HG02938 (cell line): ENCODE data around the gene DNAH1.

Source experiments
- ATAC-seq: cut with Tn5 transposase; IDR thresholded peaks from one replicate; pipeline ENCODE4 v1.9.1; 2021; ENCODE audit warnings: mild to moderate bottlenecking, moderate library complexity; ENCODE audit not compliant: unreplicated experiment

The DNAH1 gene

DNA sequence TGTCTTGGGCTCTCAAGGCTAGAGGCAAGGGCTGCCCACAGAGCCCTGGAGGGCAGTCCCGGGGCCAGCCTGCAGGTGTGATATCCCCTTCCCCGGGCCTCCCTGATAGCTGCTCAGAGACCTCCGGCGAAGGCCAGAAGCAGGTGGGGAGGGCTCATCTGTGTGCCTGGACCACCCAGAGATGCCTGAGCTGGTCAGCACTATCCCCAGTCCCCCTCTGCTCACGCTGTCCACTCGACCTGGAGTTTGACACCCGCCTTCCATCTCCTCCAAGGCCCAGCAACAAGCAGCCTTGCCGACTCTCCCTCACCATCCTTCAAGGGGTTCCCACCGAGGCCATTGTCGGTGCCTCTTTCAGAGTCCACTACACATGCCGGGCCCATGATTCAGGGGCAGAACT is 39.4 kb downstream of the DNAH1 start:
- ATAC-seq: no peak

DNA sequence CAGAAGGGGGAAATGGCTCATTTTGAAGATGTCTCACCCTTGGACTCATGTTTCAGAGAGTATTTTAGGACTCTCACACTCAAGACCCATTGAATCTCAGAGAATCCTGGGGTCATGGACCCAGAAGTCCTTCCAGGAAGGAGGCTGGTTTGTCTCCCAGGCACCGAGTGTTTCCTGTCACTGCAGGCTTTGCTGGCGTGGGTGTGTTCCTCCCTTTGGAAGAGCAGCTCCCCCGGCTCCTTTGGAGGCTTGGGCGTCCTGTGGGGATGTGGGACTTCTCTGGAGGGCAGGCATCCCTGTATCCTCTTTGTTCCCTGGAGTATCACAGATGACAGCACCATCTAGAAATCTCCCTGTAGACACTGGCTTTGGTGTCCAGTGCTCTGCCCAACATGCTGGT is 40.0 kb downstream of the DNAH1 start:
- no peak for ATAC-seq

DNA sequence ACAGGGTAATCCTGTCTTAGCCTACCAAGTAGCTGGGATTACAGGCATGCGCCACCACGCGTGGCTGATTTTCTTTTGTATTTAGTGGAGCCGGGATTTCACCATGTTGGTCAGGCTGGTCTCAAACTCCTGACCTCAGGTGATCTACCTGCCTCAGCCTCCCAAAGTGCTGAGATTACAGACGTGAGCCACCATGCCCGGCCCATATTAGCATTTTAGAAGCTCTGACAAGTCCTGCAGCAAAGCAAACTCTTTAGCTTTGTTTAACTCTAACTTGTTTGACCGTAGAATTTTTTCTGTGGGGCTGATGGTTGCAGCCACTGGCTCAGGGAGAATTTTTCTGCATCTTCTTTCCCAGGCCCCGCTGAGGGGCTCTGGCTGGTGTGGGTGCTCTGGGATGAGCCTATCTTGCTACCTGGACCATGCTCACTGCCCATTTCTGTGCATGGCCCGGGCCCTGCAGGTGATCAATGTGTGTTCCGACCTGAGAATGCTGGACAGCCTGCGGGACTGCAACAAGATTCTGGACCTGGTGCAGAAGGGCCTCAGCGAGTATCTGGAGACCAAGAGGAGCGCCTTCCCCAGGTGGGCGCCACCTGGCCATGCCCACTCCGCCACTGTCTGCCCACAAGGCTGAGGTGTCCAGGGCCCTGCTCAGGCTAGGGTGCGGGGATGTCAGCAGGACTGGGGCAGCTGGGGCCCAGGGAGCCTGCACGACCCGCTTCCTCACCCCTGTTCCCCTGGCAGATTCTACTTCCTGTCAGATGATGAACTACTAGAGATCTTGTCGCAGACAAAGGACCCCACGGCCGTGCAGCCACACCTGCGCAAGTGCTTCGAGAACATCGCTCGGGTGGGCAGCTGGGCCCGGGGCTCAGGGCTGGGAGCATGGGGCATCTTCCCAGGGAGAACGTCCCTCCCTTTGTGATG is 41.3 kb downstream of the DNAH1 start:
- ATAC-seq: no peak

DNA sequence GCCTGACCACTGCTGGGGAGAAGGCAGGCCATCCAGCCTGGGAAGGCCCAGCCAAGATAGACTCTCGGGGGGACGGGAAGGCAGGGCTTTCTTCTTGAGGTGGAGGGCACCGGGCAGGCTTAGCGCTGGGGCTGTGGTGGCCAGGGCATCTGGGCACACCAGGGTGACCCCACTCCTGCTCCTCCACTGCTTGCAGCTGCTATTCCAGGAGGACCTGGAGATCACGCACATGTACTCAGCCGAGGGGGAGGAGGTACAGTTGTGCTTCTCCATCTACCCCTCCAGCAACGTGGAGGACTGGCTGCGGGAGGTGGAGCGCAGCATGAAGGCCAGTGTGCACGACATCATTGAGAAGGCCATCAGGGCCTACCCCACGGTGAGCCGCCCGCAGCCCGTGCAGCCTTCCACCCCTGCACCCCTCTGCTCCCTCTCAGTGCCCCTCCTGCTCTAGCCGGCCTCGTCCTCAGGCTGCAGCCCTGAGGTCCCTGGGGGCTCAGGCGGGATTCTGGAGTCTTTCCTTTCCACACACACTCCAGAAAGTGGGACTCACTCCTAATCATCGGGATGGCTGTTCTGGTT is 42.3 kb downstream of the DNAH1 start:
- ATAC-seq: no peak

DNA sequence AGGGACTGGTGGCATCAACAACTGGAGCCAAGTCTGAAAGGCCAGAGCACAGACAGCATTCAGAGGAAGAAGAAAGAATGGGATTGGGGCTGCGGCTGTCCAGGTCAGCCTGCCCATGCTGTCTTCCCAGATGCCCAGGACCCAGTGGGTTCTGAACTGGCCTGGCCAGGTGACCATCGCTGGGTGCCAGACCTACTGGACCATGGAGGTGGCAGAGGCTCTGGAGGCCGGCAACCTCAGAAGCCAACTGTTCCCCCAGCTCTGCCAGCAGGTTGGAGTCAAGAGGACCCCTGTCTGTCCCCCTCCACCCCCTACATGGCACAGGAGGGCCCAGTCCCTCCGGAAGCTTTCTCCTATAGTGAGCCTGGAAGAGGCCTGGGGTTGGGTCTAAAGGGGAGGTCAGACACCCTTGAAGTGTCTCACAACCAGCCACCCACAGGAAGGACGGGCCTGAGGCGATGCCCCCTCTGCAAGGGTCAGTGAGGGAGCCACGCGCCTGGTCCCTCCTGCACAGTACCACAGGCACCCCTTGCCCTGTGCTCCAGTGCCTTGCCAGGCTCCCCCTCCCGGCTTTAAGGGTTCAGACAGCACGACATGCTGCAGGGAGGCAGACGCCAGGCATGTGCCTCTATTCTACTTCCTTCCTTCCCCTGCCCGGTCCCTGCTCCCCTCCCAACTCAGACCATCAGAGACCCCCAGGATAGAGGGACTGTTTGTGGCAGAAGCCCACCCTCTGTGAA is 43.2 kb downstream of the DNAH1 start:
- ATAC-seq: no peak

DNA sequence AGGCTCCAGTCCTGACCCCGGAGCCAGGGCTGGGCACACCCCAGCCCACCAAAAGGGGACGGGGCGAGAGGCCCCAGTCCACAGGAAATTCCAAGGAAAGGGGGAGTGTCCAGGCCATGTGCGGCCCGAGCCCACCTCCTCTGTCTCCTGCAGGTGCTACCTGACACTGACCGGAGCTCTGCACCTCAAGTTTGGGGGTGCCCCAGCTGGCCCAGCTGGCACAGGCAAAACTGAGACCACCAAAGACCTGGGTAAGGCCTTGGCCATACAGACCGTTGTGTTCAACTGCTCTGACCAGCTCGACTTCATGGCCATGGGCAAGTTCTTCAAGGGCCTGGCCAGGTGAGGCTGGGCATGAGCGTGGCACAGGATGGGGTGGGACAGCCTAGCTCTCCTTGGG is 44.9 kb downstream of the DNAH1 start:
- no peak for ATAC-seq

DNA sequence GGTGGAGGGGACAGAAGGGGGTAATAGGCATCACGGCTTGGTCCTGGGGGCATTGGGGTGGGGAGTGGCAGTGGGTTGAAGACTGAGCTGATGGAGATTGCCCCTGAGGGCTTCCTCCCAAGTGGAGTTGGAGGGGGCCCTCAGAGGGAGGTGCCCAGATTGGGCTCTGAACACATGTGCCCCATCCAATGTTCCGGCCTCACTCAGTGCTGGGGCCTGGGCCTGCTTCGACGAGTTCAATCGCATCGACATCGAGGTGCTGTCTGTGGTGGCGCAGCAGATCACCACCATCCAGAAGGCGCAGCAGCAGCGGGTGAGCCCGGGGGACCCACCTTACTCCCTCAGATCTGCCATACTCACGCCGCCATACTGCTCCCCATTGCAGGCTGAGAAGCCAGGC is 45.3 kb downstream of the DNAH1 start:
- ATAC-seq: no peak

DNA sequence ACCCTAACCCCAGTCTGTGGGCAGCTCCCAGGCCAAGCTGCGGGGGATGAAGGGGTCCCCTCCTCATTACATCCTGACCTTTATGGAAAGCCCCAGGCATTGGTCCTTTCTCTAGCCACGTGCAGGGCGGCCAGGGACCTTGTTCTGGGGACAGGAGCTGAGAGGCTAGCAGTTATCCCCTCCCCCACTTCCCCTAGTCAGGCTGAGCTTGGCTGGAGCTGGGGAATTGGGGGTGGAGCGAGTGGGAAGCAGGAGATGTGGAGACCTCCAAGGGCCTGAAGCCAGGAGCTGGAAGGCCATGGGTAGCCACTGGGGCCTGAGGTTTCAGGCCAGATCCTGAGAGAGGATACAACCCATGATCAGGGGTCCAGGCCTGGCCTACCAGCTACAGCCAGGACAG is 45.8 kb downstream of the DNAH1 start:
- ATAC-seq: no peak

DNA sequence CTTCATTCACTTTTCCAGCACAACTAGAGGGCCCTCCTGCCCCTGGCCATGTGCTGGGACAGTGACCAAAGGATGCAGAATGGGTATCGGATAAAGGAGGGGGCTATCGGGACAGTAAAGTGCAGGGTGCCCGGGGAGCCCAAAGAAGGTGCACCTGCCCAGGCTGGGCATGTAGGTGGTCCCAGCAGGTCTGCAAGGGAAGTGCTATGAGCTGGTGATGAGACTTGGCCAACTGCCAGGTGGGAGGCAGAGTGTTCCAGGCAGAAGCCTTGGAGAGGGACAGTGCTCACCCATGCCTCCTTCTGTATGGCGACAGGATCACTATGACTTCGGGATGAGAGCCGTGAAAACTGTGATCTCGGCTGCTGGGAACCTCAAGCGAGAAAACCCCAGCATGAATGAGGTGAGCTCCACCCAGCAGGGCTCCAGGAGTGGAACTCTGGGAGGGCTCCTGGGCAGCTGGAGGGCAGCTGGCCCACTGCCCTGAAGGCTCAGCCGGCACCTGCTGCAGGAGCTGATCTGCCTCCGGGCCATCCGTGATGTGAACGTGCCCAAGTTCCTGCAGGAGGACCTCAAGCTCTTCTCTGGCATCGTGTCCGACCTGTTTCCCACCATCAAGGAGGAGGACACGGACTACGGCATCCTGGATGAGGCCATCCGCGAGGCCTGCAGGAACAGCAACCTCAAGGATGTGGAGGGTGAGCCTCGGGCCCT is 48.4 kb downstream of the DNAH1 start:
- ATAC-seq: no peak

DNA sequence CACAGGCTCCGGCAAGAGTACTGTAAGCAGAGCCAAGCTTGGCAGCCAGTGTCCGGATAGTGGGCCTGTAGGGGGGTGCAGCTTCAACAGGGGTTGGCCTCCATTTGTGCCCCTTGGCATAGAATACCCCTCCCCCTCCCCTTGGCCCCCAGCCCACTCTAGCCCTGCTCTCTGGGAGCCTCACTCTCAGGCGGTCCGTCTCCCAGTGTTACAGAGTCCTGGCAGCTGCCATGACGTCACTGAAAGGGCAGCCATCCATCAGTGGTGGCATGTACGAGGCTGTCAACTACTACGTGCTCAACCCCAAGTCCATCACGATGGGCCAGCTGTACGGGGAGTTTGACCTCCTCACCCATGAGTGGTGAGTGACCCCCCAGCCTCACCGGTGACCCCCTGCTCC is 50.4 kb downstream of the DNAH1 start:
- ATAC-seq: no peak

DNA sequence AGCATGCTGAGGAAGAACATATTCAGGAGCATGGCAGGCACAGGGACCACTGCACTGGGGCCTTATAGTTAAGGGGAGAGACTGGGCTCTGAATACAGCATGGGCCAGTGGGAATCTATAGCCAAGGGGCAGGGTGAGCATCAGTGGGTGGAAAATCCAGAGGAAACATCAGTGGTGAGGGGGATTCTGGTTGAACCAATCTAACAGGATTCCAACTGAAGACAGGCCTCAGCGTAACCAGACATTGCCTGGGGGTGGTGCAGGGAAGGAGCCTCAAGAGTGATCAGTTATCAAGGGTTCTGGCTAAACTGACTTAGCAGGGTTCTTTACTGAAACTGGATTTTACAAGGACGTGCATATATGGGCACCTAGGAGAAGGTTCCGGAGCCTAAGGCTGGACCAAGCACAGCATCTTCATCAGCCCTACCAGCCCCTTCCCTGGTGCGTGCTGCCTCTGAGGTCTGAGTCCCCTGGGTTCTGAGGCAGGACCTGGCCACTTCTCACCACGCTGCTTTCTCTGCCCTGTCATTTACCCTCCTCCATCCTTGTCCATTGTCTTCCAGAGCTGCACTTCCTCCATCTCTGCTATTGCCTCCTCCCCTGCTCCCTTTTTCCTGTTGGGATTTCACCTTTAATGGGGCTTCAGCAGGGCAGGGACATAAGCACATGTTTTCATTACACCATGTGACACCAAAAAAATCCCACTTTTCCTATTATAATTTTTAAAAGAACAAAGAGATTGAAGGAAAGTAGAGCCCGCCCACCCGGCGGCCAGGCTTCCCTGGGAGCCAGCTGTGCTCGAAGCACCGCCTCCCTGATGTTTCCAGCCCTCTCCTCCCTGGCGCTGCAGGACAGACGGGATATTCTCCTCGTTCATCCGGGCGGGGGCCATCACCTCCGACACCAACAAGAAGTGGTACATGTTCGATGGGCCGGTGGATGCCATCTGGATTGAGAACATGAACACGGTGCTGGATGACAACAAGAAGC is 52.1 kb downstream of the DNAH1 start:
- no peak for ATAC-seq

DNA sequence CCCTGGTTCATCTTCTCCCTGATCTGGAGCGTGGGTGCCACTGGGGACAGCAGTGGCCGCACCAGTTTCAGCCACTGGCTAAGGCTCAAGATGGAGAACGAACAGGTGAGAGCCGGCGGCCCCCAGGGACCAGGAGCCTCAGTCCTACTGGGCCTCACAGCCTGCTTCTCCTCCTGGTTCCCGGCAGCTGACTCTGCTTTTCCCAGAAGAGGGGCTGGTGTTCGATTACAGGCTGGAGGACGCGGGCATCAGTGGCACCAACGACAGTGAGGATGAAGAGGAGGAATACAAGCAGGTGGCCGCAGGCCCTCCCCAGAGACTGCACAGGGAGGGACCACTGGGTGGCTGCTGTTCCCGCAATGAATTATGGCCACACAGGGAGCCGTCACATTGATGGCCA is 54.4 kb downstream of the DNAH1 start:
- no peak for ATAC-seq

DNA sequence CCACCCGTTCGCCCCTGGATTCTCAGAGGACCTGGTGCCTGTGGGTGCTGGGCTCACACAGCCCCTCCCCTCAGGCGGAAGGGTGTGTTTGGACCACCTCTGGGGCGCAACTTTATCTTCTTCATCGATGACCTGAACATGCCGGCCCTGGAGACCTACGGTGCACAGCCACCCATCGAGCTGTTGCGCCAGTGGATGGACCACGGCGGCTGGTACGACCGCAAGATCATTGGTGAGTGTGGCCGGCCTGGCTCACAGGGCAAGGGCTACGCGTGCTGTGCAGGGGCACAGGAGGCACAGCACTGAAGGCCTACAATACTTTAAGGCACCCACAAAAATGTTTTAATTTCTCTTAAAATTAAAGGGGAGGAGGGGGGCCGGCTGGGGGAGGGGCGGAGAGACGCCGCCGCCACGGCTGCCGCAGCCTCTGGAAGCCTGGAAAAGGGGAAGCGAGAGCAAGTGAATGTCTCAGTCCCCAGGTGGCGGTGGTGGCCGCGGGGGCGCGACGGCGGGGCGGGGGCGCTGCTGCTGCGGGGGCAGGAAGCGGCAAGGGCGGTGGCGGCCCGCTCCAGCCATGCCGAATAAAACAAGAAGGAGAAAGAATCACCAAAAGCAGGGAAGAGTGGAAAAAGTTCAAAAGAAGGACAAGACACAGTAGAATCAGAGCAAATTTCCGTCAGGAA is 56.8 kb downstream of the DNAH1 start:
- ATAC-seq: no peak

DNA sequence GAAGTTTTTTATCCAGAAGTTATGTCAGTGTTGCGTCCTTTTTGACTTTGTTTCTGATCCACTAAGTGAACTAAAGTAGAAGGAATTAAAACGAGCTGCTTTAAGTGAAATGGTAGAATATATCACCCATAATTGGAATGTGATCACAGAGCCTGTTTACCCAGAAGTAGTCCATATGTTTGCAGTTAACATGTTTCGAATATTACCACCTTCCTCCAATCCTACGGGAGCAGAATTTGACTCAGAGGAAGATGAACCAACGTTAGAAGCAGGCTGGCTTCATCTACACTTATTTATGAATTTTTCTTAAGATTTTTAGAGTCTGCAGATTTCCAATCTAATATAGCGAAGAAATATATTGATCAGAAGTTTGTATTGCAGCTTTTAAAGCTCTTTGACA is 57.6 kb downstream of the DNAH1 start:
- ATAC-seq: no peak

DNA sequence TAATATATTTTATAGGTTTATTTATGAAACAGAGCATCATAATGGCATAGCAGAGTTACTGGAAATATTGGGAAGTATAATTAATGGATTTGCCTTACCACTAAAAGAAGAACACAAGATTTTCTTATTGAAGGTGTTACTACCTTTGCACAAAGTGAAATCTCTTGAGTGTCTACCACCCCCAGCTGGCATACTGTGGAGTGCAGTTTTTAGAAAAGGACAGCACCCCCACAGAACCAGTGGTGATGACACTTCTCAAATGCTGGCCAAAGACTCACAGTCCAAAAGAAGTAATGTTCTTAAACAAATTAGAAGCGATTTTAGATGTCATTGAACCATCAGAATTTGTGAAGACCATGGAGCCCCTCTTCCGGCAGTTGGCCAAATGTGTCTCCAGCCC is 58.1 kb downstream of the DNAH1 start:
- ATAC-seq: no peak

DNA sequence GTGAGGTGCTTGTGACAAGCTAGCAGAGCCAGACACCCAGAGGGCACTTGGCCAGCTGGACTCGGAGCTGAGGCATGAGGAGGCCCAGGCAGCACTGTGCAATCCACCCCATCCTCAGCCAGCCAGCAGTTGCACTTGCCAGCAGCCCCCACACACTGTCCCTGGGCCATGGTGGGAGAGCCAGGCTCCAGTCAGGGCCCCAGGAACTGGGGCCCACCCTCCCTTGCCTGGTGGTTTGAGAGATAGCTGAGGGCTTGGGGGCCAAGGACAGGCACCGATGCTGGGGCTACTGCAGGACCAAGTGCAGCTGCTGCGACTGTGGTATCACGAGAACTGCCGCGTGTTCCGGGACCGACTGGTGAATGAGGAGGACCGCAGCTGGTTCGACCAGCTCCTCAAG is 63.5 kb downstream of the DNAH1 start:
- ATAC-seq: no peak

DNA sequence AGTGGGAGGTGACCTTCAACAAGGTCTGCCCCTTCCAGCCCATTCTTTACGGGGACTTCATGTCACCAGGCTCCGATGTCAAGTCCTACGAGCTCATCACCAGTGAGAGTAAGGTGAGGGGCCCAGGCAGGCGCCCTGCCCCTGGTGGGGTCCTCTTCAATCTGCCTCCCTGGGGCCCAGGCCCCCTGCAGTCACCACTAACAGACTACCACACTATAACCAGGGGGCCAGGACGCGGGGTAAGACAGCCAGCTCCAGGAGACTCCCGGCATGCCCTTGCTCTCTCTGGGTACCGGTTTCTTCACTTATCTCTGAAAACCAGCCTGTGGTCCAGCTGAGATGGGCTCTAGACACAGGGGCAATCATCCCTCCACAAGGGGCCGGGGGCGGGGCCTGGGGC is 63.9 kb downstream of the DNAH1 start:
- no peak for ATAC-seq

DNA sequence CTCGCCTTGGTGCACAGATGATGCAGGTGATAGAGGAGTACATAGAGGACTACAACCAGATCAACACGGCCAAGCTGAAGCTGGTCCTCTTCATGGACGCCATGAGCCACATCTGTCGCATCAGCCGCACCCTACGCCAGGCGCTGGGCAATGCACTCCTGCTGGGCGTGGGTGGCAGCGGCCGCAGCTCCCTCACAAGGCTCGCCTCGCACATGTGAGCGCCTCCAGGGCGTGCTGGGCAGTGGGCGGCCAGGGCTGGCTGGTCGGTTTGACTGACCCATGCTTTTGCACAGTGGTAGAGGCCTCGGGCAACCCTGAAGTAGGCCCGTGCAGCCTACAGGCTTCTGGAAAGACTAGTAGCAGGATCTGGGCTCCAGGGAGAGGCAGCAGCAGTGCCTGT is 65.5 kb downstream of the DNAH1 start:
- no peak for ATAC-seq

DNA sequence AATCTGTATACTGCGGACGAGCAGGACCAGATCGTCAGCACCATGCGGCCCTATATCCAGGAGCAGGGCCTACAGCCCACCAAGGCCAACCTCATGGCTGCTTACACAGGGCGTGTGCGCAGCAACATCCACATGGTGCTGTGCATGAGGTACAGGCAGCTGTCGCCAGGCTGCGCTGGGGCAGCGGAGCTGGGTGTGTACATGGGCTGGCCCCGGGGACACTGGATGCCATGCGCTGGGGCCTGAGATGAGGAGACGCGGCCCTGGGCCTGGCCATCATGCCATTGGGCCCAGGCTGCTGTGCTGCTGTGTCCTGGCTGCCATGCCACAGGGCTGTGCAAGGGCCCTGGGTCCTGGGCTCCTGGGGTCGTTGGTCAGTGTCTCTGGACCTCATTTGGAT is 67.3 kb downstream of the DNAH1 start:
- ATAC-seq: no peak
